Stimulated activated CD8-positive, alpha-beta memory T cell treated with anti-CD3 and anti-CD28 coated beads, Interleukin-7, amount 100 ng/mL, for 4 hours (primary cell): Measurements from ENCODE around the gene EDNRA.

Source experiments
- DNase-seq, 2 donors: peaks; one replicate each; pipeline ENCODE4 v3.0.0-alpha.2; 2020; ENCODE audit warnings: low read depth in 2 of 2

The EDNRA gene

DNA sequence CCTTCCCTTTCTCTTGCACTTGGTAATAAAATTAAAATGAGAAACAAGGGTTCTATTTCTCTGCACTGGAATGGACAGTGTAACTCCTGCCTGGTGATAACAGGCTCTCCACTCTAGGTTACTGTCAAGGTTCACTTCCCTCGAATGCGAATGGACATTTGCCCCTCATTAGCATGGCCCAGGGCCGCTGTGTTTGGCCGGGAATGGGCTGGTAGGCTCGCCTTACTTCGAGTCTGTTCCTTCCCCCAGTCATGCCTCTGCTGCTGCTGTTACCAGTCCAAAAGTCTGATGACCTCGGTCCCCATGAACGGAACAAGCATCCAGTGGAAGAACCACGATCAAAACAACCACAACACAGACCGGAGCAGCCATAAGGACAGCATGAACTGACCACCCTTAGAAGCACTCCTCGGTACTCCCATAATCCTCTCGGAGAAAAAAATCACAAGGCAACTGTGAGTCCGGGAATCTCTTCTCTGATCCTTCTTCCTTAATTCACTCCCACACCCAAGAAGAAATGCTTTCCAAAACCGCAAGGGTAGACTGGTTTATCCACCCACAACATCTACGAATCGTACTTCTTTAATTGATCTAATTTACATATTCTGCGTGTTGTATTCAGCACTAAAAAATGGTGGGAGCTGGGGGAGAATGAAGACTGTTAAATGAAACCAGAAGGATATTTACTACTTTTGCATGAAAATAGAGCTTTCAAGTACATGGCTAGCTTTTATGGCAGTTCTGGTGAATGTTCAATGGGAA lies 61.5 kb downstream of the EDNRA start:
- DNase-seq: no peak

DNA sequence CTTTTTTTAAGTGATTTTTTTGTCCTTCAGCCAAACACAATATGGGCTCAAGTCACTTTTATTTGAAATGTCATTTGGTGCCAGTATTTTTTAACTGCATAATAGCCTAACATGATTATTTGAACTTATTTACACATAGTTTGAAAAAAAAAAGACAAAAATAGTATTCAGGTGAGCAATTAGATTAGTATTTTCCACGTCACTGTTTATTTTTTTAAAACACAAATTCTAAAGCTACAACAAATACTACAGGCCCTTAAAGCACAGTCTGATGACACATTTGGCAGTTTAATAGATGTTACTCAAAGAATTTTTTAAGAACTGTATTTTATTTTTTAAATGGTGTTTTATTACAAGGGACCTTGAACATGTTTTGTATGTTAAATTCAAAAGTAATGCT lies 62.1 kb downstream of the EDNRA start:
- DNase-seq: no peak

DNA sequence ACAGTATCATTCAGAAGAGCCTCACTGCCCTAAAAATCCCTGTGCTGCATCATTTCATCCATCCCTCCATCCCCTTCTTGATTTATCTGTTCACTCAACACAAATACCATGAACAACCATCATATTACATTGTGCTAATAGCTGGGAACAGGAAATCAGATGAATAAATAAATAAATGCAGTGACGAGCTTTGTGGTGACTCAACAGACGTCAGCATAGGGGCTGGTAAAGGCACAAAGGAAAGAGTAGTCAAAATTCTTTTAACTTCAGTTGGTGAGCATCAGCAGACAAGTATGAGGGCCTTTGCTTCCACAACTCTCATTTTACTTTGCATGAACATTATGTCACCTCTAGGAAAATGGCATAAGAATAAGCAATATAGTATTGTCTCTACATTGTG lies 65.5 kb downstream of the EDNRA start:
- no peak for DNase-seq

DNA sequence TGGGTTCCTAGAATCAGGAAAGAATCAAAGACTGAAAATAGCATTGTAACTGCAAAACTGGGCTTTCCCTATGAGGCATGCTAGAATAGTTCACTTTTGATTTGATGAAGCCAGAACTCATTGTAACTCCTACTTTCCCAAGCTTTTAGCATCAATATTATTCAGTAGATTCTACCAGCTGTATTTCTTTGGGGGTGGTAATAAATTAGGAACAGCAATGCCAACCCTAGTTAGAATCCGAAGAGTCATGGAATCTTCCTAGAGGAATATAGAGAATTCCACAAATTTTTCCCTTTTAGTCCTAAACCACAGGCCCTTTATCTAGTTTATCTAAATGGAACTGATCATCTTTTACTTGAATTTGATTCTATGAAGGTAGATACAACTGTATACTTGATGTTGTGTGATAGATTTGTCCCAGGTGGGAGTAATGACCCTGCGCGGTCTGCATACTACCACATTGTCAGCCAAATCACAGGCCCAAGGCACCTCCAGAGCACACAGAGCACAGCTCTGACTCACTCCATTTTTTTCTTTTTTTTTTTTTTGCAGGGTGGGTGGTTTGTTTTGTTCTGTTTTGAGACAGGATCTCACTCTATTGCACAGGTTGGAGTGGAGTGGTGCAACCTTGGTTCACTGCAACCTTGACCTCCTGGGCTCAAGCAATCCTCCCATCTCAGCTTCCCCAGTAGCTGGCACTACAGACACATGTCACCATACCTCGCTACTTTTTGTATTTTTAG lies 66.6 kb downstream of the EDNRA start:
- DNase-seq: no peak

DNA sequence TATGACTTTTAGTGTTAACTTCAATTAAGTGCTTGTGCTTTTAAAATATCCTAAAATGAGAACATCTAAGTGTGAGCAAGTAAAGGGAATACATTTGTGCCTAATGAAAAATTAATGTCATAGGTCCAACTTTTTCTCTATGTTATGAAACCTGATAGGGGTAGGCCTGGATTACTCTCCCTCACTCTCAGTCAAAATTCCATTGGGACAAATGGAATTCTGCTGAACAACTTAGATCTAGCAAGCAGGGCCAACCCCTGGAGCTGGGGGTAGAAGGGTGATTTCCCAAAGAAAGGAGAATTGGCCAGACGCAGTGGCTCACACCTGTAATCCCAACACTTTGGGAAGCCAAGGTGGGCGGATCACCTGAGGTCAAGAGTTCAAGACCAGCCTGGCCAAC lies 67.4 kb downstream of the EDNRA start:
- no peak for DNase-seq

DNA sequence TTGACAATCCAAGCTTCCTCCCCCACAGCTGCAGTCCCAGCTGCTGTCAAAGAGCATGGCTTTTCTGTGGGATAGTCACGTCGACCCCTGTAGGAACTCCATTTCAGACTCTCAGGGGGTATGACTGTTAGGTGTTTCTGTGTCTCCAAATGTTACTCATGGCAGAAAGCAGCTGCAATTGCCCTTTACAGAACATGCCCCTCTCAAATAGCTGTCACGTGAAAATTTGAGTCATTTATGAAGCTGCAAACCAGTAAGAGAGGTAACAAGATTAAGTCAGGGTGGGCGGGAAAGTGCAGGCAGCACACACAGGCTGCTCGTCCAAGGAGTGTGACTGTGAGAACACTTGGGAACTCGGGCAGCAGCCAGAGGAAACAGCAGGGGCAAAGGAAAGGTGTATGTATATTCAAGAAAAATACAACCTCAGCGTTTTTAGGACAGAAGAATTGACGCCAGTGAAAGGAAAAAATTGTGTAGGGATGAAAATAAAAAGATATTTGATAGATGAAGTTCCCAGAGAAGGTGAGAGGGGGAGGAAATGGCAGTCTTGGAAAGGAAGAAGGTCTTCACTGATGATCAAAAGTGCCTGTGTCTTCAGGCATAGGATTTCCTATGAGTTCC lies 69.8 kb downstream of the EDNRA start:
- DNase-seq: no peak

DNA sequence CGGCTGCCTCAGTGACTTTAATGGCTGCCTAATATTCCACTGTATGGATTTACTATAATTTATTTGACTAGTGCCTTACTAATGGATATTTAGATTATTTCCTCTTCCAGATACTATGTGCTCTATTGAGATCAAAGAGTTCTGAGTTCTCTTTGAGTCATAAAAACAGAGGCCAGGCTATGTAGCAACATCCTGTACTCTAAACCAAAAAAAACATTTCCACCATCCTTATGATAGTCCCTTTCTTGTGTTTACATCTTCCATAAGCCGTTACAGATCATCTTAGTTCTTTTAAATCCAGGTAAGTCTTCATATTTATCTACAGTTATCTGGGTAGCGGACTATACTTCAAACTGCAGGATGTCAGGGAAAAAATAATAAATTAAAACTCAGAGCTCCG lies 79.7 kb downstream of the EDNRA start:
- DNase-seq: no peak

DNA sequence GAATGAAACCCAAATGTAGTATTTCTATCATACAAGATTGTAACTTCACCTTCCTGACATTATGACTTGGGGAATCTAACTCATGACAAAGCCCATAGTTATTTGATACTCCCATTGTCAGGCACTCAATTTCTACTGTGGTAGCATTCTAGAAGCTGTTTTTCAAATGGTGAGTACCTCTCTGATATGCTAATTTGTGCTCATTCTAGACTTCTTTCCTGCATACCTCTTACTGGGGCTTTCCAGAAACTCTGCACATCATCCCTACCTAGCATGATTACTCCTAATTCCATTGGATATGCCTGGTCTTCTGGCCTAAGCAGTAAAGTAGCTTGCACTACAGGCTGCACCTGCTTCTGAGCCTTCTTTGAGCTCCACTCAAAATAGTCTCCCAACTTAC lies 85.9 kb downstream of the EDNRA start:
- no peak for DNase-seq

DNA sequence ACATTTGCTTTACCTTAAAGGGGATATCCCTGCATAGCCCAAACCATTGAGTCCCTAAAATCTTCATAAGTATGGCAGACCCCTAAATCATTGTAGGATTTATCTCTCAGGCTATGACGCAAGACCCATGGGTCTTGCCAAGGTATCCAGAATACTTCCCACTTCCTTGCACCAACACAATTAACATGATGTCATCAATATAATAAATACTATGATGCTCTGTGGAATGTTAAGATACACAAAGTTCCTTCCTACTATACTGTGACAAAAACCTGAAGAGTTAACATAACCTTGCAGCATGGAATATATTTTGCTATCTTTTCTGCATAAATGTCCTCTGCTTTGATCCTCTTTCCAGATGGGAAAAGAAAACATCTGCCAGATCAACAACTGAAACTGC lies 86.4 kb downstream of the EDNRA start:
- DNase-seq: no peak

DNA sequence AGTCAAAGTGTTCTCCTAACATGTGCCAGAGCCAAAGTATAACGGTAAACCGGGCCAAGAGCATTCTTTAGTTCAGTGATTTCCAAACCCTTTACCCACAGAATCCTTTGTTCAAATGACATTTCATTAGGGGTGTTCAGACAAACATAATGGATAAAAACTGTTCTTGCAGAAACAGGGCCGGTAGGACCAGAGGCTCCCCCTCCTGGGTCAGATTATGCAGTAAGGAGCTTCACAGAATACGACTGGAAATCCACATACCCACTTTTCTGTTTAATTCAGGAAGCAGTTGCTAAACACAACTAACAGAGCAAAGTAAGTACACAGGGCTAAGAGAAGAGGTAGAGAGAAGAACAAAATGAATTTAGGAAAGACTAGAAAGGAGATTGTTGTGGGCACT lies 89.7 kb downstream of the EDNRA start:
- DNase-seq: no peak

DNA sequence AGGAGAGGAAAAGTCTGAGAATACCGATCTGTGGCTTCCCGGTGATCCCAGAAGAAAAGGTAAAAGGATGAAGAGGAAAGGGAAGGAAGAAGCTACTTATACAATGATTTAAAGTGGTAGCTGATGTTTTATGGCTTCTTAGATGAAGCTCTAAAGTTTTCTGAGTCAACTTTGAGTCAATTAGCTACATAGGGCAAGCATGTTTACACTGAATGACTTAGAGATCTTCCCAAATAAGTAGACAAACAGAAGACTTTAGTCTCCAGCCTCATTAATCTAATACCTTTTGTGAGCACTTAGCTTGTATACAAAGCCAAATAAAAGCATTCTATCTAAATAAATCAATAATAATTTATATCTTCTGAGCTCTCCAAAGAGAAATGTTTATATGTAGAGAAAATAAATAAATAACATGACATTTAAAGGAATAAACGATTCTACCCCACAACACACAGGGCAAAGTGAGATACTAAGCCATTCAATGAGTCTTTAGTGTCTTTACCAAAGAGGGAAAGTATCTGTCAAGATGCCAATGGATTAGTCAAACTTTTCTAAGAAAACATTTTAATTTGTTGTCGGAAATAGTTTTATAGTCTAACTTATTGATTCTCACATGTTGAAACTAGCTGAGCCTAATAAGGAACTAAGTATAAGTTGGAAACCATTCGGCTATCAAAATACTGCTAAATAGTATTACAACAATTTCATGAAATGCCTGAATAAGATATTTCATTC lies 90.3 kb downstream of the EDNRA start:
- no peak for DNase-seq

DNA sequence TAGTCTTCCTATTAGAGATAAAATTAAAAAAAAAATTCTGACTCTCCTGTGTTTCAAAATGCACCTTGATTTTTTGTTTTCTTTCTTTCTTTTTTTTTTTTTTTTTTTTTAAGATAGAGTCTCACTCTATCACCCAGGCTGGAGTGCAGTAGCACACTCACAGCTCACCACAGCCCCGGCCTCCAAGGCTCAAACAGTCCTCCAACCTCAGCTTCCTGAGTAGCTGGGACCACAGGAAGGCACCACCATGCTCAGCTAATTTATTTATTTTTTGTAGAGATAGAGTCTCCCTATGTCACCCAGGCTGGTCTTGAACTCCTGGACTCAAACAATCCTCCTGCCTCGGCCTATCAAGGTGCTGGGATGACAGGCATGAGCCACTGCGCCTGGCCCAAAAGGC lies 95.2 kb downstream of the EDNRA start:
- no peak for DNase-seq

DNA sequence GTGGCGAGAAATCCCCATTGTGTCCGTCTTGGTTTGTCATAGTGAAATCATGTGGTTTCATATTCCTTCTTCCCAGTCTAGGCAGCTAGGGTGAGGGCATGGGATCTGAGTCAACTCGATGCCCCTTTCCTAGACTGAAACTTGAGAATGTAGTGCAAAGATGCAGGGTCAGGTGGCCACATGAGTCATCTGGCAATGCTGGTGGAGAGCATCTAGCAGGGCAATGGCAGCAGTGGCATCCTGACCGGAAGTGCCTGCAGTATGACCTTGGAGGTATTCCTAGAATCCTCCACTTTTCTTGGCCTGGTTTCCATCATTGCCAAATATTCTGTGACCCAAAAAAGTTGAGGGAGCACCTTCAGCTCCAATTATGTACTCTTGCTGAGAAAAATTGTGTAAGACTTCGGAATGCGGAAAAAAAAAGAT lies 97.2 kb downstream of the EDNRA start:
- no peak for DNase-seq

DNA sequence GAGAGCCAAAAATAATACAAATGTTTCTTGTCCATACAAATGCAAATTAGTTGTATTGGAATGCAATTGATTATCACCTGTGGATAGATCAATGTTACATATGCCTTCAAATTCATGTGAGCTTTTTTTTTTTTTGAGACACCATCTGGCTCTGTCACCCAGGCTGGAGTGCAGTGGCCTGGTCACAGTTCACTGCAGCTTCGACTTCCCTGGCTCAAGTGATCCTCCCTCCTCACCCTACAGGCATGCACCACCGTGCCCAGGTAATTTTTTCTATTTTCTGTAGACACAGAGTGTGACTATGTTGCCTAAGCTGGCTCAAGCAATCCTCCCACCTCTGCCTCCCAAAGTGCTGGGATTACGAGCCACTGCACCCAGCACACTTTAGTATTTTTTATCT lies 97.7 kb downstream of the EDNRA start:
- no peak for DNase-seq

DNA sequence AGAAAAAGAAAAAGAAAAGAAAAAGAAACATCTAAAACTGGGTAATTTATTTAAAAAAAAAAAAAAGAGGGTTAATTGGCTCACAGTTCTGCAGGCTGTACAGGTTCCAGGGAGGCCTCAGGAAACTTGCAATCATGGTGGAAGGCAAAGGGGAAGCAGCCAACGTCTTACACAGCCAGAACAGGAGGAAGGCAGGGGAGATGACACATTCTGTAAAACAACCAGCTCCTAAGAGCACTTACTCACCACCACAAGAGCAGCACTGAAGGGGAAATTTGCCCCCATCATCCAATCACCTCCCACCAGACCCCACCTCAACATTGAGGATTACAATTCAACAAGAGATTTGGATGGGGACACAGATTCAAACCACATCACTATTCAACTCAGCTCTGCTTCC lies 99.5 kb downstream of the EDNRA start:
- DNase-seq: no peak

DNA sequence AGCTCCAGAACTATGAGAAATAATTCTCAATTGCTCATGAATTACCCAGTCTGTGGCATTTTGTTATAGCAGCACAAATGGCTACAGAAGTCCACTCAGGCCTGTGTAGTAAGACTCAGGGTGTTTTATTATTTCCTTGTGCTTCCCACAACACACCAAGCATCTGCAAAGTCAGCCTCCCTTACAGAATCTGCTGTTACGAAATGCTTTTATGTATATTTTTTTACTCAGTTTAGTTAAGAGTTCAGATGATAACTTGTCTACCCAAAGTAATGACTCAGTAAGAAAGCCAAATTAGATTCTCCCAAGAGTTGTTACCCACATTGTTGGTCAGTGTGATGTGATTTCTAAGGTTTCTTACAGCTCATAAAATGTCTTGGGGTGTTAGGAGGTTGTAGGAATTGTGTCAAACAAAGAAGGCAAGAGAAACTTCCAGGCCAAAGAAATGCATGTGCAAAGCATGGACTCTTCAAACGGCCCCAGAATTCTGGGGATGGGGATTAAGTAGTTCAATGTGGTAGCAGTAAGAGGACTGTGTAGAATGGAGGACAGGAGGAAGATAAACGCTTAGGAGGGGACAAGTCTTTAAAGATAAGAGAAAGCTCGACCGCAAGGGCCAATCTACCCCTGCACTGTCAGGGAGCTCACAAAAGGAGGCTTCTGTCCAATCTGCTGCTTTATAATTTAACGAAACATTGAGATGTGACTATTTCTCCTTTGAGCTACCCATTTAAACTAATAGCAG lies 100.9 kb downstream of the EDNRA start:
- DNase-seq: no peak

DNA sequence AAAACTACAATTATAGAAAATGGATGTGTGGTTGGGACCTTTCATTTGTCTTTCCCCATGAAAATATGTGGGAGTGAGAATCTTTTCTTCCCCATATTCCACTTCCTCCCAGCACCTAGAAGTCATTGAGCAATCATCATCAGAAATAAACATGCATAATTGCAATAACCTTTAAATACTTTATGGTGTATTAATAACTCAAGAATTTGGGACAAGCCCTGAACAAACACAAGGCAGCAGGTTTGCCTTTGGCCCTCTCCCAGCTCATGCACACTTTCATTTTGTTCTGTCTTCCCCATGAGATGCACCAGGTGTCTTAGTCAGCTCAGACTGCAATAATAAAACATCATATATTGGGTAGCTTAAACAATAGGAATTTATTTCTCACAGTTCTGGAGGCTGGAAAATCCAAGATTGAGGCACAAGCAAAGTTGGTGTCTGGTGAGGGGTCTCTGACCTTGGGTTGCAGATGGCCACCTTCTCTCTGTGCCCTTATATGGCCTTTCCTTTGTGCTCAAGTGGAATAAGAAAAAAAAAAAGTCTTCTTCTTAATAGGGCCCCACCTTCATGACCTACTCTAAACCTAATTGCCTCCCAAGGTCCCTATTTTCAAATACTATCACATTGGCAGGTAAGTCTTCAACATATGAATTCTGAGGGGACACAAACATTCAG lies 101.6 kb downstream of the EDNRA start:
- no peak for DNase-seq

DNA sequence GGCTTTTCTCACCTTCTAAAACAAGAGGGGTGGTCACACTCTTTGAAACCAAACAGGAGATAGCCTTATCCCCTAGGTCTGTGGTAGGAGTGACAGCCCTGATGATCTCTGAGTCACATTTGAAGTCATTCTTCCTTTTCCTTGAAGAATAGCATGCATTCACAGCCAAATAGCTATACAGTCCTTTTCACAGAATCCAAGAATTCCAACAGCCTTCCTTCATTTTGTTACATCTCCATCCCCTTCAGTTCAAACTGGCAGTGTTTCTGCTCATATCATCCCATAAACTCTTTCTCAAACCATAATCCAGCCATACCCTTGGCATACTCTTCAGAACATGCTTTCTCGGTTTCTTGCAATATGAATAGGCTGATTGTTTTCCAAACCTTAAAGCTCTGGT lies 103.0 kb downstream of the EDNRA start:
- DNase-seq: no peak

DNA sequence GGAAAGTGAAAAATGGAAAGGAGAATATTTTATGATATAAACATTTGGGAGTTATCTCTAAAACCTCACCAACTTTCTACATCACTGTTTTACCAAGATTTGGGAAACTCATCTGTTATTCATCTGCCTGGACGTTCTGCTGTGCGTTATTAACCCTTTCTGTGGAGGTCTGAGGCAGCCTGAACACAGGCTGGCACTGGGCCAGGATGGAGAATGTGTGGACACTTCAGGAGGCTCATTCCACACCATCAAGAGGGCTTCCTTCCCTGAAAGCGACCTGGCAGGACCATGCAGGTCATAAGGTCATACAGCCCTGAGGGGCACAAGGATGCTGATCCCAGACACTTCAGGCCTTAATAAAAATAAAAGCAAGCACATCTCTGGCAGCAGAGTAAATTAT lies 105.1 kb downstream of the EDNRA start:
- no peak for DNase-seq

DNA sequence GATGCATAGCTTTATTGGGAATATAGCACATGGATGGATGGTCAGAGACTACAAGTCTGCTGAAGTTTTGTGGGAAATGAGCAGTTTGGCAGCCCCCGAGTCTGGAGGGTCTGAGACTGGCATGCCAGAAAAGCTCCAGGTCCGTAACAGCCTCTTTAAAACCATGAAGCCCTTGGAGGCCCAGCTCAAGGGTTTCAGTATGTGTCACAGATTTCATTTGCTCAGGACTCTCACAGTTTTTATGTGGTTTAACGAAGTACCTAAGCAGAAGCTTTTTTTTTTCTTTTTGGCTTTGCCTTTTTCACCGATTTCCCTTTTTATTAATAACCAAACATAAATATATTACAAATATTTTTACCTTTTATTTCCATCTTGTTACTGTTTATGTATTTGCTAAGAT lies 105.7 kb downstream of the EDNRA start:
- no peak for DNase-seq

DNA sequence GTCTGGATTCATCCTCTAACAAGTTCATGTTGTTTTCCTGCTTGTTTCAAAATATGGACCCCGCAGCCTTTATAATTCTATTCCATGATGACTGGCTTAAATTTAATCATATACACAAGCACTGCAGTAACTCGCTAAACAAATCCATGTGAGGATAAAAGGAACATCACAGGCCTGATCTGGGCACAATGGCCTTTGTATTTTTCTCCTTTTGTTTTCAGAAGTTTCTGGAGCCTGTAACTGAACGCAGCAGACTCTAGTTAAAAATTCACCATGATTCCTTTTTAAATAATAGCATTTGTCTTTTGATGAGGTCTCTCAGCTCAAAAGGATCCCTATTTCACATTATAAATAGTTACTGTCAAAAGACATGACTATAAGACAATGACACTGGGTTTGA lies 106.1 kb downstream of the EDNRA start:
- no peak for DNase-seq
